BLaER1 treated with 17β-estradiol and CSF1 and Interleukin-3, amounts not matched to agents 10 nM and 100 nM (cell line): ENCODE data around the gene TERB1.

ENCODE experiments used
- H3K27ac ChIP-seq, 11 experiments: shearing (Covaris generic); formaldehyde crosslinking; 2 replicates each; pipeline ENCODE4 v1.8.1; 2022
- H3K27me3 ChIP-seq, 11 experiments: shearing (Covaris generic); formaldehyde crosslinking; 2 replicates each; pipeline ENCODE4 v1.8.1; 2022
- H3K36me3 ChIP-seq, 11 experiments: shearing (Covaris generic); formaldehyde crosslinking; 2 replicates each; pipeline ENCODE4 v1.8.1; 2022
- H3K4me1 ChIP-seq, 10 experiments: shearing (Covaris generic); formaldehyde crosslinking; 2 replicates each; pipeline ENCODE4 v1.8.1; 2022
- H3K4me2 ChIP-seq, 11 experiments: shearing (Covaris generic); formaldehyde crosslinking; 2 replicates each; pipeline ENCODE4 v1.8.1; 2022
- H3K4me3 ChIP-seq, 10 experiments: shearing (Covaris generic); formaldehyde crosslinking; 2 replicates each; pipeline ENCODE4 v1.8.1; 2022
- H3K9ac ChIP-seq, 11 experiments: shearing (Covaris generic); formaldehyde crosslinking; 2 replicates each; pipeline ENCODE4 v1.8.1; 2022
- H3K9me3 ChIP-seq, 11 experiments: shearing (Covaris generic); formaldehyde crosslinking; replicated peaks in 1 of 11; 2 replicates each; pipeline ENCODE4 v1.8.1; 2022
- H4K20me1 ChIP-seq, 11 experiments: shearing (Covaris generic); formaldehyde crosslinking; 2 replicates each; pipeline ENCODE4 v1.8.1; 2022
- Cebpa-rat ChIP-seq, 11 experiments: shearing (Covaris generic); IDR thresholded peaks; 2 replicates each; pipeline ENCODE4 v1.8.1; 2022

TERB1 gene

DNA sequence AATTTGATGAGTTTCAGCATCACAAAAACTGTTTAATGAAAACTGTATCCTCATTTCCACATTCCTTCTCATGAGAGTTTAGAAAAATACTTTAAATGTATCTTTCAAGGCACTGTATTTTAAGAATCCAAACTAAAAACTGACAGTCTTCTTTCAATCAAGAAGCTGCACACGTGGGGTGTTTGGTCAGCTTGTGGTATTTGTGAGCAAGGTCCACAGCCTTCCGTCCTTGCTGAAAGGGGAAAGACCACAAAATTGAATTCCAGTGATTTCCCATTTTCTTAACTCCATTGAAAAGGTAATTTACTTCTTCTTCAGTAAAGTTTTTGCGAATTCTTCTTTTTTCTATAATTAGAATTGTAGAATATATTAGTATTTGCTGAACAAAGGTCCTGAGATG is 46.6 kb downstream of the TERB1 start:
- Histone ChIP-seq H3K36me3 (peaks cover 0 to 5% (median 3%) of the 10 kb centered on the region in 11 experiments; a peak in 6 of 22 replicates), H3K9me3 (no peaks in the 10 kb centered on the region), H3K27me3 (peaks cover 5 to 17% (median 14%) of the 10 kb centered on the region in 11 experiments; a peak in 17 of 22 replicates), H3K4me2 (no peak overlapping the region), H3K4me1 (peaks cover 7 to 15% (median 12%) of the 10 kb centered on the region in 10 experiments), H3K4me3 (no peak overlapping the region), H4K20me1 (peaks cover 8 to 15% (median 12%) of the 10 kb centered on the region in 11 experiments; a peak in 17 of 22 replicates), H3K9ac (no peak overlapping the region), H3K27ac (no peak overlapping the region)
- TF ChIP-seq Cebpa-rat (IDR thresholded peaks at IDR 0.05), result no peak

DNA sequence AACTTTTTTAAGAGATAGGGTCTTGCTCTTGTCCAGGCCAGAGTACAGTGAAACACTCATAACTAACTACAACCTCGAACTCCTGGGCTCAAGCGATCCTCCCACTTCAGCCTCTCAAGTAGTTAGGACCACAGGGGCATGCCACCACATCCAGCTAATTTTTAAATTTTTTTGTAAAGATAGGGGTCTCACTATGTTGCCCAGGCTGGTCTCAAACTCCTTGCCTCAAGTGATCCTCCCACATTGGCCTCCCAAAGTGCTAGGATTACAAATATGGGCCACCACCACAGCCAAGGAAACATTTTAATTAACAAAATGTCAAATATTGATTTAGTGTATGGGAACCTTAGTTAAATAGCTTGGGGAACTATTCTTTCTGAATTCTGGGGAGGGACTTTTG is 47.2 kb downstream of the TERB1 start:
- Histone ChIP-seq H3K27ac (no peak overlapping the region), H3K4me2 (no peak overlapping the region), H3K9ac (no peak overlapping the region), H3K9me3 (no peaks in the 10 kb centered on the region), H3K27me3 (peaks cover 5 to 17% (median 14%) of the 10 kb centered on the region in 11 experiments; a peak in 17 of 22 replicates), H3K4me1 (peaks cover 13 to 21% (median 19%) of the 10 kb centered on the region in 10 experiments), H3K4me3 (no peak overlapping the region), H3K36me3 (peaks cover 1 to 11% (median 8%) of the 10 kb centered on the region in 11 experiments; a peak in 20 of 22 replicates), H4K20me1 (peaks cover 14 to 21% (median 18%) of the 10 kb centered on the region in 11 experiments; a peak in 20 of 22 replicates)
- no peak for TF ChIP-seq Cebpa-rat (IDR thresholded peaks at IDR 0.05)

DNA sequence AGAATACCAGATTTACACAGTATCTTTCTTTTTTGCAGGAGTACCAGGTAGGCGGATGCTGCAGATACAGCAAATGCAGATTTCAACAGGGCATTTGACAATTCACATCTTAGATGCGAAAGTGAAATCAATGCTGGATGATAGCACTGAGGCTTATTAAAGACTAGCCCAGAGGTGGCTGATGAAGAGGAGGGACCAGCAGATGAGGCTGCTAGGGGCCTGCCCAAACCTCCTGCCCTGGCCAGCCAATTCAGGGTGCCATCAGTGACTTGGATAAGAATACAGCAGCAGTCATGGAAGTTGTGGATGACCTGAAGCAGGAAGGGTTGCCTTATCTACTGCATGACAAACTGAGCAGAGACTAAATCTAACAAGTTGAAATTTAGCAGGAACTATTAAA is 48.4 kb downstream of the TERB1 start:
- Histone ChIP-seq H3K4me2 (no peak overlapping the region), H3K27me3 (peaks cover 5 to 17% (median 14%) of the 10 kb centered on the region in 11 experiments; a peak in 17 of 22 replicates), H3K9ac (no peak overlapping the region), H3K4me3 (no peak overlapping the region), H3K27ac (no peak overlapping the region), H3K4me1 (peaks cover 21 to 31% (median 29%) of the 10 kb centered on the region in 10 experiments), H4K20me1 (peaks cover 25 to 33% (median 29%) of the 10 kb centered on the region in 11 experiments; a peak in 20 of 22 replicates), H3K9me3 (no peaks in the 10 kb centered on the region), H3K36me3 (peaks cover 14 to 23% (median 21%) of the 10 kb centered on the region in 11 experiments)
- no peak for TF ChIP-seq Cebpa-rat (IDR thresholded peaks at IDR 0.05)

DNA sequence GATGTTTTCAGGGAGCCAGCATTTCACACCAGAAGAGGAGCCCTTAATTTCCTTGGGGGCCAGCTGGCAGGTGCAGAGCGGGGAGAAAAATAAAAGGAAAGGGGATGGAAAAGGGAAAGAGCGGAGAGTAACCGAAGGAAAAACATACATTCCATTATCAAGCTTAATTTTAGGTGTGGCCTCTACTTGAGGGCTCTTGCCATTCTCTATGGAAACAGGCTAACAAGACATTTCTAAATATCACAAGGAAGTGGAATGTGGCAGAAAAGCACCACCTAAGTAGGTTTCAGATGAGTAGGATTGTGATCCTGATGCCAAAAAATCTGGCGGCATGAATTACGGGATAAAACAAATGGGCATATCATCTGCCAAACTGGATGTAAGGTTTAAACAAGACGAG is 49.0 kb downstream of the TERB1 start:
- H4K20me1 ChIP-seq, result peaks cover 30 to 39% (median 35%) of the 10 kb centered on the region in 11 experiments; a peak in 20 of 22 replicates
- H3K27ac ChIP-seq, result no peak overlapping the region
- H3K4me3 ChIP-seq, result no peak overlapping the region
- no peaks in the 10 kb centered on the region for H3K9me3 ChIP-seq
- H3K9ac ChIP-seq, result no peak overlapping the region
- H3K36me3 ChIP-seq, result peaks cover 19 to 29% (median 27%) of the 10 kb centered on the region in 11 experiments
- H3K4me2 ChIP-seq, result peak overlapping the region in 10 of 11 experiments; percentile 76 to 99 (median 94); a peak in 17 of 22 replicates
- peaks cover 26 to 37% (median 35%) of the 10 kb centered on the region in 10 experiments for H3K4me1 ChIP-seq
- H3K27me3 ChIP-seq, result peaks cover 5 to 17% (median 14%) of the 10 kb centered on the region in 11 experiments; a peak in 17 of 22 replicates
- TF ChIP-seq Cebpa-rat (IDR thresholded peaks at IDR 0.05), result no peak

GRCh38 chr16:66751992-66752322 is 49.4 kb downstream of the TERB1 start:
- no peak for TF ChIP-seq Cebpa-rat (IDR thresholded peaks at IDR 0.05)
- peak overlapping the region; percentile 76 to 99 (median 93) for H3K4me2 ChIP-seq
- peak overlapping the region; percentile 88 to 100 (median 98); a peak in 17 of 20 replicates for H3K4me3 ChIP-seq
- peak overlapping the region in 10 of 11 experiments; percentile 96 to 100 (median 97); a peak in 16 of 22 replicates for H3K27ac ChIP-seq
- peaks cover 5 to 17% (median 14%) of the 10 kb centered on the region in 11 experiments; a peak in 17 of 22 replicates for H3K27me3 ChIP-seq
- H3K36me3 ChIP-seq, result peaks cover 22 to 33% (median 31%) of the 10 kb centered on the region in 11 experiments
- H3K9ac ChIP-seq, result peak overlapping the region; percentile 93 to 99 (median 98)
- peaks cover 35 to 43% (median 39%) of the 10 kb centered on the region in 11 experiments; a peak in 20 of 22 replicates for H4K20me1 ChIP-seq
- peaks cover 30 to 41% (median 39%) of the 10 kb centered on the region in 10 experiments for H3K4me1 ChIP-seq
- no peaks in the 10 kb centered on the region for H3K9me3 ChIP-seq

DNA sequence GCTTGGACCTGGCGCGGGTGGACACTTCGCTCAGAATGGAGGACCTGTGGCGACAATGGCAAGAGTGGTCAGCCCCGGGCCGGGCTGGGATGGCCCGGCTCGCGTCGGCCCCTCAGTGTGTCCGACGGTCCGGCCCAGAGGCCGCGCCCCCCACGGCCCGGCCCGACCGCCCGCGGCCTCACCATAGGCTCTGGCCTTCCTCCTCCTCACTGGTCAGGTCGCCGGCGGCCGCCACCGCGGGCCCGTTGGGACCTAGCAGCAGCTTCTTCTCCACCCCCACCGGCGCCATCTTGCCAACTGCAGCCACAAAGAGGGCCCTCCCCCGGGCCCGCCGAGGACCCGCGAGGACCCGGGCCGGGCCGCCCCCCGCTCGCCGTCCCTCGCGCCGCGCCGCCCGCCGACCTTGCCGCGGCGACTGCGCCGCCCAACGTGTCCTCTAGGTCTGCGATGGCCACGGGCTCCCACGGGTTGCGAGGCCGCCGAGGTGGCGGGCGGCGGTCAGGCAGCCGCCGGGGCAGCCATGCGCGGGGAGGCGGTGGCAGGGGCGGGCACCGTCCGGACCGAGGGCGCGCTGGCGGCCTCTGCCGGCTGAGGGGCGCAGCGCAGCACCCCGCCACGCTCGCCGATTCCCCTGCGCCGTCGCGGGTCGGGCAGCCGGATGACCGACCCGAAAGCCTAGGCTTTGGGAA is 49.9 kb downstream of the TERB1 start, which contains the start of gene DYNC1LI2:
TSS of gene DYNC1LI2 (minus strand) at position 307 of the 689 bp plus-strand sequence. CDS start at position 289, 18 bp downstream.
- peaks cover 35 to 46% (median 44%) of the 10 kb centered on the region in 10 experiments for H3K4me1 ChIP-seq
- peak within 1 kb of the TSS; percentile 96 to 100 (median 97) for H3K27ac ChIP-seq
- peaks cover 5 to 17% (median 14%) of the 10 kb centered on the region in 11 experiments; a peak in 17 of 22 replicates for H3K27me3 ChIP-seq
- H3K9ac ChIP-seq, result peak within 1 kb of the TSS; percentile 93 to 99 (median 98)
- no peak for TF ChIP-seq Cebpa-rat (IDR thresholded peaks at IDR 0.05)
- H3K36me3 ChIP-seq, result peaks cover 22 to 39% (median 32%) of the 10 kb centered on the region in 11 experiments
- H3K4me3 ChIP-seq, result peak within 1 kb of the TSS; percentile 88 to 100 (median 98)
- H3K9me3 ChIP-seq, result no peaks in the 10 kb centered on the region
- peak within 1 kb of the TSS; percentile 85 to 99 (median 94) for H3K4me2 ChIP-seq
- H4K20me1 ChIP-seq, result peaks cover 40 to 48% (median 44%) of the 10 kb centered on the region in 11 experiments; a peak in 20 of 22 replicates

DNA sequence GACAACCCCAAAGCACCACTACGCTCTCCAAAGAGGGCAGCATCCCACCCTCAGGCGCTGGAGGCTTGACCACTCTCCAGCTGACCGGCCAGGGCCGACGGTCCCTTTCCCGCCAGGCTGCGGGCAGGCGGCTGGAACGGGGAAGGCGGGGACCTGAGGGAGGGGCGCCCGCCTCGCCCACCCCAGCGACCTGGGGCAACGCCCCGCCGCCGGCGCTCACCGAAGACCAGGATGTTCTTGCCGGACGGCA is 50.4 kb downstream of the TERB1 start:
- H3K27me3 ChIP-seq, result peaks cover 5 to 17% (median 14%) of the 10 kb centered on the region in 11 experiments; a peak in 17 of 22 replicates

DNA sequence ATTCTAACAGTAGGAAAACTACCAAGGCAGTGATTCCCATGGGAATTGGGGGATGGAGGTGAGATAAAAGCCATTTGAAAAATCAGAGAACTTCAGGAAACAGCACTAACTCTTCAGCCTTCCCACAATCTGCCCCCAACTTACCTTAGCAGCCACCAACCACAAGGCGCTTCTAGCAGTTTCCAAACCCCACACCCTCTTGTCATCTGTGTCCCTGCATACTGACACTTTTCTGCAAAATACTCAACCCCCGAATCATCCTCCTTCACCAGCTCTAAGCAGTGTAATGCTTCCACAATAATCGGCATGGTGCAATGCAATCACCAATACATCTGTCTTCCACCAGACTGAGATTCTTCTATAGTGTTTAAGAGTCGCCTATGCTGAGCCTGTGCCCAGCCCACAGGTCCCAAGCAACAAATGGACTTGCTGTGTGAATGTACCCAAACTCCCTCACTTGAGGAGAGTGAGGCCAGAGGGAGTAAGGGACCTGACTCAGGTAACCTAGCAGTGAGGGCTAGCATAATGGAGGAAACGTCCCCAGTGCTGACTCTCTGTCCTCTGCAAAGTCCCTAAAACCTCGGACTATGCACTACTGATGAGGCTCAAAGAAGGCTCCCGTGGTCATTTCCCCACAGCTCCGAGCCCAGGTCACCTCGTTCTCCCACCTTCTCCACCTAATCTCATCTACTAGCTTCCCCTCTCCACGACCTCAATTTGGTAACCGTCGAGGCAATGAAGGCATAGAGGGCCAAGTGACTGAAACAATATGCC is 50.9 kb downstream of the TERB1 start:
- Histone ChIP-seq H4K20me1 (peaks cover 50 to 58% (median 54%) of the 10 kb centered on the region in 11 experiments; a peak in 20 of 22 replicates), H3K36me3 (peaks cover 31 to 48% (median 41%) of the 10 kb centered on the region in 11 experiments), H3K4me1 (peaks cover 42 to 55% (median 50%) of the 10 kb centered on the region in 10 experiments), H3K9ac (peak overlapping the region; percentile 93 to 99 (median 98)), H3K27ac (peak overlapping the region; percentile 96 to 100 (median 97)), H3K4me3 (peak overlapping the region; percentile 88 to 100 (median 98)), H3K9me3 (no peaks in the 10 kb centered on the region), H3K4me2 (peak overlapping the region; percentile 85 to 99 (median 94)), H3K27me3 (peaks cover 5 to 17% (median 14%) of the 10 kb centered on the region in 11 experiments; a peak in 17 of 22 replicates)
- TF ChIP-seq Cebpa-rat (IDR thresholded peaks at IDR 0.05), result no peak

More for the DNA sequence above, 50.4 kb downstream of the TERB1 start:
- Histone ChIP-seq H3K4me3 (peak overlapping the region; percentile 88 to 100 (median 98)), H3K9me3 (no peaks in the 10 kb centered on the region), H3K4me1 (peaks cover 40 to 51% (median 49%) of the 10 kb centered on the region in 10 experiments), H4K20me1 (peaks cover 44 to 53% (median 49%) of the 10 kb centered on the region in 11 experiments; a peak in 20 of 22 replicates), H3K36me3 (peaks cover 26 to 43% (median 35%) of the 10 kb centered on the region in 11 experiments), H3K9ac (peak overlapping the region; percentile 93 to 99 (median 98)), H3K27ac (peak overlapping the region; percentile 96 to 100 (median 97)), H3K4me2 (peak overlapping the region; percentile 85 to 99 (median 94))
- TF ChIP-seq Cebpa-rat (IDR thresholded peaks at IDR 0.05), result no peak
